Measurements from ENCODE around the gene OCIAD2. TPM values are rescaled to one million over a fixed set of nuclear protein-coding genes. Genes with fewer than 3 reads are reported as not detected.

The OCIAD2 gene
- total RNA-seq, 1 experiment from 2014 or later: 32.8 TPM

- Histone ChIP-seq H3K27me3 (ENCODE audit: control insufficient read depth, insufficient read depth, low read length) (no peaks in the 10 kb centered on the region), H3K9me3 (ENCODE audit: control insufficient read depth, insufficient read depth, low read depth, low read length) (no peaks in the 10 kb centered on the region), H3K4me3 (ENCODE audit: low read depth in 2 of 2, low read length in 2 of 2) (no peak overlapping the region), H3K4me1 (ENCODE audit: control insufficient read depth, insufficient read depth, low read length) (no peaks in the 10 kb centered on the region), H3K27ac (ENCODE audit: low read length) (no peak overlapping the region), H3K36me3 (ENCODE audit: control insufficient read depth, insufficient read depth, low read length) (no peaks in the 10 kb centered on the region)
- intact Hi-C loops (cut with micrococcal nuclease; ENCODE audit: unreplicated experiment): no loop called here
- POLR2A ChIA-PET: interaction anchor here (0.7 kb wide), 1 partner anchor 33 kb away, joined by 3 read pairs; no protein-coding TSS in a partner anchor
- CTCF ChIA-PET: interaction anchor here (0.9 kb wide), 1 partner anchor 36 kb away, joined by 3 read pairs; no protein-coding TSS in a partner anchor
- in situ Hi-C loops (cut with HindIII; ENCODE audit: low pct_unique_long_range_greater_than_20kb, low sequenced_read_pairs): no loop called here
- DNase-seq (ENCODE audit: low read depth, low spot score) (peak; percentile 60), ATAC-seq (peak; percentile 56; the same call in 1 of the 2 replicates)
- no peak for TF ChIP-seq SIN3A (IDR thresholded peaks at IDR 0.05; ENCODE audit: borderline replicate concordance, insufficient read depth, low read depth, low read length)
- TF ChIP-seq TCF7L2 (IDR thresholded peaks at IDR 0.05; ENCODE audit: low read depth, low read length): no peak
- TF ChIP-seq, protein P1, sequence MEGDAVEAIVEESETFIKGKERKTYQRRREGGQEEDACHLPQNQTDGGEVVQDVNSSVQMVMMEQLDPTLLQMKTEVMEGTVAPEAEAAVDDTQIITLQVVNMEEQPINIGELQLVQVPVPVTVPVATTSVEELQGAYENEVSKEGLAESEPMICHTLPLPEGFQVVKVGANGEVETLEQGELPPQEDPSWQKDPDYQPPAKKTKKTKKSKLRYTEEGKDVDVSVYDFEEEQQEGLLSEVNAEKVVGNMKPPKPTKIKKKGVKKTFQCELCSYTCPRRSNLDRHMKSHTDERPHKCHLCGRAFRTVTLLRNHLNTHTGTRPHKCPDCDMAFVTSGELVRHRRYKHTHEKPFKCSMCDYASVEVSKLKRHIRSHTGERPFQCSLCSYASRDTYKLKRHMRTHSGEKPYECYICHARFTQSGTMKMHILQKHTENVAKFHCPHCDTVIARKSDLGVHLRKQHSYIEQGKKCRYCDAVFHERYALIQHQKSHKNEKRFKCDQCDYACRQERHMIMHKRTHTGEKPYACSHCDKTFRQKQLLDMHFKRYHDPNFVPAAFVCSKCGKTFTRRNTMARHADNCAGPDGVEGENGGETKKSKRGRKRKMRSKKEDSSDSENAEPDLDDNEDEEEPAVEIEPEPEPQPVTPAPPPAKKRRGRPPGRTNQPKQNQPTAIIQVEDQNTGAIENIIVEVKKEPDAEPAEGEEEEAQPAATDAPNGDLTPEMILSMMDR (IDR thresholded peaks at IDR 0.05): no peak
- no peak for TF ChIP-seq POLR2AphosphoS5 (IDR thresholded peaks at IDR 0.05; ENCODE audit: low read depth, low read length)
- BruUV-seq (replicated peaks): no TSS peak
Observed at GRCh38 chr4:48913346-48913745, 6.8 kb upstream of the OCIAD2 start.

DNA sequence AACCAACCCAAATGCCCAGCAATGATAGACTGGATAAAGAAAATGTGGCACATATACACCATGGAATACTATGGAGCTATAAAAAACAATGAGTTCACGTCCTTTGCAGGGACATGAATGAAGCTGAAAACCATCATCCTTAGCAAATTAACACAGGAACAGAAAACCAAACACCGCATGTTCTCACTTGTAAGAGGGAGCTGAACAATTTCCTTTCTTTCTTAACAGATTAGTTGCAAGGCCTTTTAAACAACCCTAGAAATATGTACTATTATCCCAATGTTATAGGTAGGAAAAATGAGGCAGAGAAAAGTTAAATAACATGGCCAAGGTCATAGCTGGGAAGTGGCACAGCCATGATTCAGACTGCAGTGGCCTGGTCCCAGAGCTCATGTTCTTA lies 5.8 kb upstream of the OCIAD2 start:
- no peak overlapping the region for H3K4me3 ChIP-seq (ENCODE audit: low read depth in 2 of 2, low read length in 2 of 2)
- intact Hi-C loops (cut with micrococcal nuclease; ENCODE audit: unreplicated experiment): no loop called here
- no TSS peak for BruUV-seq (replicated peaks)
- no peaks in the 10 kb centered on the region for H3K9me3 ChIP-seq (ENCODE audit: control insufficient read depth, insufficient read depth, low read depth, low read length)
- ChIA-PET POLR2A (no interaction called here), CTCF (interaction anchor here (0.9 kb wide), 1 partner anchor 37 kb away, joined by 3 read pairs; no protein-coding TSS in a partner anchor)
- ATAC-seq (no peak), DNase-seq (ENCODE audit: low read depth, low spot score) (no peak)
- TF ChIP-seq SIN3A (IDR thresholded peaks at IDR 0.05; ENCODE audit: borderline replicate concordance, insufficient read depth, low read depth, low read length): no peak
- H3K36me3 ChIP-seq (ENCODE audit: control insufficient read depth, insufficient read depth, low read length): no peaks in the 10 kb centered on the region
- H3K27me3 ChIP-seq (ENCODE audit: control insufficient read depth, insufficient read depth, low read length): no peaks in the 10 kb centered on the region
- in situ Hi-C loops (cut with HindIII; ENCODE audit: low pct_unique_long_range_greater_than_20kb, low sequenced_read_pairs): no loop called here
- no peaks in the 10 kb centered on the region for H3K4me1 ChIP-seq (ENCODE audit: control insufficient read depth, insufficient read depth, low read length)
- H3K27ac ChIP-seq (ENCODE audit: low read length): no peak overlapping the region

DNA sequence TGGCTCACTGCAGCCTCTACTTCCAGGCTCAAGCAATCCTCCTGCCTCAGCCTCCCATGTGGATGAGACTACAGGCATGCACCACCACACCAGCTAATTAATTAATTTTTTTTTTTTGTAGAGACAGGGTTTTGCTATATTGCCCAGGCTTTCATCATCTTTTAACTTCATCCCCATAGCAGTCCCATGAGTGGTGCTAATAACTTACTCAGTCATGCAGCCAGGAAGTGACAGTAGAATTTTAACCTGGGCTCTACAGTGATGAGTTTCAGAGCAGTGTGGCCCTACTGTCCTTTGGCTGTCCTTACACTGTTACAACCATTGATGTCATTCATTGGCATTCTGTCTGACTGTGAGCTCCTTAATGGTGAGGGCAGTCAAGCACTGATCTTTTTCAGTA lies 3.9 kb upstream of the OCIAD2 start:
- in situ Hi-C loops (cut with HindIII; ENCODE audit: low pct_unique_long_range_greater_than_20kb, low sequenced_read_pairs) (no loop called here), intact Hi-C loops (cut with micrococcal nuclease; ENCODE audit: unreplicated experiment) (no loop called here)
- Histone ChIP-seq H3K36me3 (ENCODE audit: control insufficient read depth, insufficient read depth, low read length) (no peaks in the 10 kb centered on the region), H3K4me1 (ENCODE audit: control insufficient read depth, insufficient read depth, low read length) (peaks cover 4% of the 10 kb centered on the region; the same call in 1 of the 2 replicates), H3K27ac (ENCODE audit: low read length) (no peak overlapping the region), H3K27me3 (ENCODE audit: control insufficient read depth, insufficient read depth, low read length) (no peaks in the 10 kb centered on the region), H3K9me3 (ENCODE audit: control insufficient read depth, insufficient read depth, low read depth, low read length) (no peaks in the 10 kb centered on the region), H3K4me3 (ENCODE audit: low read depth in 2 of 2, low read length in 2 of 2) (no peak overlapping the region)
- DNase-seq (ENCODE audit: low read depth, low spot score) (no peak), ATAC-seq (no peak)
- TF ChIP-seq, protein P2, sequence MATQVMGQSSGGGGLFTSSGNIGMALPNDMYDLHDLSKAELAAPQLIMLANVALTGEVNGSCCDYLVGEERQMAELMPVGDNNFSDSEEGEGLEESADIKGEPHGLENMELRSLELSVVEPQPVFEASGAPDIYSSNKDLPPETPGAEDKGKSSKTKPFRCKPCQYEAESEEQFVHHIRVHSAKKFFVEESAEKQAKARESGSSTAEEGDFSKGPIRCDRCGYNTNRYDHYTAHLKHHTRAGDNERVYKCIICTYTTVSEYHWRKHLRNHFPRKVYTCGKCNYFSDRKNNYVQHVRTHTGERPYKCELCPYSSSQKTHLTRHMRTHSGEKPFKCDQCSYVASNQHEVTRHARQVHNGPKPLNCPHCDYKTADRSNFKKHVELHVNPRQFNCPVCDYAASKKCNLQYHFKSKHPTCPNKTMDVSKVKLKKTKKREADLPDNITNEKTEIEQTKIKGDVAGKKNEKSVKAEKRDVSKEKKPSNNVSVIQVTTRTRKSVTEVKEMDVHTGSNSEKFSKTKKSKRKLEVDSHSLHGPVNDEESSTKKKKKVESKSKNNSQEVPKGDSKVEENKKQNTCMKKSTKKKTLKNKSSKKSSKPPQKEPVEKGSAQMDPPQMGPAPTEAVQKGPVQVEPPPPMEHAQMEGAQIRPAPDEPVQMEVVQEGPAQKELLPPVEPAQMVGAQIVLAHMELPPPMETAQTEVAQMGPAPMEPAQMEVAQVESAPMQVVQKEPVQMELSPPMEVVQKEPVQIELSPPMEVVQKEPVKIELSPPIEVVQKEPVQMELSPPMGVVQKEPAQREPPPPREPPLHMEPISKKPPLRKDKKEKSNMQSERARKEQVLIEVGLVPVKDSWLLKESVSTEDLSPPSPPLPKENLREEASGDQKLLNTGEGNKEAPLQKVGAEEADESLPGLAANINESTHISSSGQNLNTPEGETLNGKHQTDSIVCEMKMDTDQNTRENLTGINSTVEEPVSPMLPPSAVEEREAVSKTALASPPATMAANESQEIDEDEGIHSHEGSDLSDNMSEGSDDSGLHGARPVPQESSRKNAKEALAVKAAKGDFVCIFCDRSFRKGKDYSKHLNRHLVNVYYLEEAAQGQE (IDR thresholded peaks at IDR 0.05; ENCODE audit: insufficient read depth in 1 of 2, low read depth in 2 of 2, low read length in 1 of 2): no peak
- TF ChIP-seq POLR2AphosphoS5 (IDR thresholded peaks at IDR 0.05; ENCODE audit: low read depth, low read length): no peak
- TF ChIP-seq SIN3A (IDR thresholded peaks at IDR 0.05; ENCODE audit: borderline replicate concordance, insufficient read depth, low read depth, low read length): no peak
- TF ChIP-seq TCF7L2 (IDR thresholded peaks at IDR 0.05; ENCODE audit: low read depth, low read length): no peak
- TF ChIP-seq, protein P1 (IDR thresholded peaks at IDR 0.05): no peak
- ChIA-PET CTCF (no interaction called here), POLR2A (no interaction called here)
- BruUV-seq (replicated peaks): no TSS peak

Measured in Panc1 (cell line).